Frontal cortex (tissue), 4 donors: Measurements from ENCODE around the gene PRRT4. TPM values are rescaled to one million over a fixed set of nuclear protein-coding genes. Genes with fewer than 3 reads are reported as not detected.

Experiments
- DNase-seq, 2 donors: peaks; one replicate each; pipeline ENCODE4 v3.0.0; 2012; ENCODE audit warnings: low spot score in 2 of 2
- FAIRE-seq: peaks from 2 replicates; lab custom pipeline; 2012; peaks lifted over from hg19 to GRCh38; lab: Jason Lieb, UNC
- total RNA-seq: library from RNA; depleted of rRNA; stranded (reverse); fragments of >200 nt; gene quantifications from one replicate; pipeline ENCODE4 v1.2.3, GENCODE V29; 2014
- donor health status: control.
- donor health status: control.
- donor health status: control.

PRRT4 gene
- total RNA-seq, 1 donor from 2014 or later: 3.3 TPM

GRCh38 chr7:128352153-128352537 is 9.3 kb downstream of the PRRT4 start:
- DNase-seq (peak; percentile 64 to 72), FAIRE-seq (no peak)

GRCh38 chr7:128351296-128352152 is 10.0 kb downstream of the PRRT4 start:
- DNase-seq: no peak

GRCh38 chr7:128350708-128351295 is 10.7 kb downstream of the PRRT4 start:
- DNase-seq (no peak), FAIRE-seq (no peak)

More at GRCh38 chr7:128351296-128352152, 10.0 kb downstream of the PRRT4 start:
- no peak for FAIRE-seq

GRCh38 chr7:128349466-128349825 is 12.0 kb downstream of the PRRT4 start:
- DNase-seq (no peak), FAIRE-seq (no peak)

GRCh38 chr7:128347647-128348097 is 13.8 kb downstream of the PRRT4 start:
- peak in 1 of 2 donors; percentile 59 for DNase-seq
- FAIRE-seq: no peak

GRCh38 chr7:128344431-128344774 is 17.1 kb downstream of the PRRT4 start:
- no peak for DNase-seq
- no peak for FAIRE-seq

GRCh38 chr7:128343554-128344430 is 17.7 kb downstream of the PRRT4 start, which contains the start of gene RBM28:
Gene RBM28, minus strand, starts transcription at chr7:128343908. Its CDS starts 115 bp downstream, at chr7:128343793.
- DNase-seq: peak; percentile 80 to 84

GRCh38 chr7:128341733-128342132 is 19.8 kb downstream of the PRRT4 start:
- no peak for FAIRE-seq
- no peak for DNase-seq

More at GRCh38 chr7:128343554-128344430, 17.7 kb downstream of the PRRT4 start, which contains the start of gene RBM28:
- FAIRE-seq: no peak

- DNase-seq (no peak), FAIRE-seq (no peak)
These were observed 25.8 kb downstream of the PRRT4 start for GRCh38 chr7:128335730-128336129.

- no peak for FAIRE-seq
- DNase-seq: no peak
These were observed 37.2 kb downstream of the PRRT4 start for GRCh38 chr7:128324368-128324680.

- DNase-seq: no peak
- no peak for FAIRE-seq
These were observed 37.8 kb downstream of the PRRT4 start for GRCh38 chr7:128323459-128324367.

GRCh38 chr7:128323040-128323439 is 38.5 kb downstream of the PRRT4 start:
- DNase-seq (no peak), FAIRE-seq (no peak)

- no peak for FAIRE-seq
- DNase-seq: no peak
These were observed 39.3 kb downstream of the PRRT4 start for GRCh38 chr7:128322040-128322643.

- DNase-seq (no peak), FAIRE-seq (no peak)
These were observed 40.5 kb downstream of the PRRT4 start for GRCh38 chr7:128321044-128321422.

GRCh38 chr7:128318691-128319090 is 42.8 kb downstream of the PRRT4 start:
- FAIRE-seq (no peak), DNase-seq (no peak)

- FAIRE-seq (no peak), DNase-seq (no peak)
These were observed 50.5 kb downstream of the PRRT4 start for GRCh38 chr7:128311013-128311412.

- FAIRE-seq (no peak), DNase-seq (no peak)
These were observed 51.0 kb downstream of the PRRT4 start for GRCh38 chr7:128310499-128310898.

- no peak for FAIRE-seq
- no peak for DNase-seq
These were observed 51.5 kb downstream of the PRRT4 start for GRCh38 chr7:128309976-128310375.

GRCh38 chr7:128309124-128309523 is 52.4 kb downstream of the PRRT4 start:
- FAIRE-seq (no peak), DNase-seq (no peak)
